Kidney capillary endothelial cell (primary cell): ENCODE results near the gene RAB31.
"Not testable (repeated sequence)": the region's sequence is repeated elsewhere in the genome, so short reads cannot be mapped to it uniquely, and the experiment has no call there.

ENCODE experiments used
- DNase-seq: peaks from one replicate; pipeline ENCODE4 v3.0.0-alpha.2; 2018; ENCODE audit warnings: low spot score

Gene RAB31

DNA sequence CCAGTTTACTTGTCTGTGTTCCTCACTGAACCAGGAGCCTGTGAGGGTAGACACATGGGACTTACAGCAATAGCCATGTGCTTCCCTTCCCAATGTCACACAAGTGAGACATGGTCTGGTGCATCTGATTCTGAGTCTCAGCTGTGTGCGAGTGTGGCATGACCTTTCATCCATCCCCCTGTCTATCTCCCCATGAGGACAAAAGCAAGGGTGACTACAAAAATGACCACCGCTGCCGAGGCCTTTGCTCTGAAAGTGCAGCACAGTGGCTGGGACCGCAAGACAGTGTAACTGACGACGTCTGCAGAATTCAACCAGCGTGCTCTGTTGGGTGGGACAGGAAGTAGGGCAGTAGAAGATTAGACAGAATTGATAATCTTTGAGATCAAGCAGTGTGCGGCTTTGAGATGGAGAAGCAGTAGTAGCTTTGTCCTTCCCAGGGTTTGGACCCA lies 50.5 kb downstream of the RAB31 start:
- no peak for DNase-seq

DNA sequence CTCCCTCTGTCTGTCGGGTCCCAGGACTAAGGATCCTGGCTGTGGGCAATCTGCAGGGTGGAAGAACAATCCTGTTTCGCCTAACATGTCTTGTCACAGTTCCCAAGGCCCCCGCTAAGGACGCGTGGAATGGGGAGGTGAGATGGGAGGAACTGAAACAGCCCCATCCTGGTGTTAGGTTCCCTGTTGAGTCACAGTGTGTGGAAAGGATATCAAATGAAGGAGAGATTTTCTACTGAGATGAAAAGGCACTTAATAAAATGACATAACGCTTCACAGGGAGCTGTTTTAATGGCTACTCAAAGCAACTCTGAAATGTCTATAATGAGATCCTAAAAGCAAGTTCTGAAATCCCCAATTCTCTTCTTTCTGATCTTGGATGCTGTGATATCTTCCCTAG lies 52.5 kb downstream of the RAB31 start:
- no peak for DNase-seq

DNA sequence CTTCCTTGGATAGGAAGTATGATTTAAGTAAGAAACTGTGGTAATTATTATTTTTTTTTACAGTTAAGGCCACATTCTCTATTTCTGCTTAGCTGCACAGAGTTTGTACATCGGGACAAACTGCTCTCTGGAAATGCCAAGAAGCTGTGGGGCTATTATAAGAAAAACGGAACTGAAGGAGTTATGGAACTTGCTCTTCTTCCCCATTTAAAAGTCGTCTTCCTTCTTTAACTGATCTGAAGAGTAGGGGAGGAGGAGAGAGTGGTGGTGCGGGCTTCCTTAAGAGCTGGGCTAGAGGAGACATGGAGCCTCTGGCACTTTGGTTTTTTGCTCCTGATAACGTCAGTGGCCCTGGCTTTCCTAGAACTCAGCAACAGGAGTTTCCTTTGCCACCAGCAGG lies 54.4 kb downstream of the RAB31 start:
- DNase-seq: no peak

DNA sequence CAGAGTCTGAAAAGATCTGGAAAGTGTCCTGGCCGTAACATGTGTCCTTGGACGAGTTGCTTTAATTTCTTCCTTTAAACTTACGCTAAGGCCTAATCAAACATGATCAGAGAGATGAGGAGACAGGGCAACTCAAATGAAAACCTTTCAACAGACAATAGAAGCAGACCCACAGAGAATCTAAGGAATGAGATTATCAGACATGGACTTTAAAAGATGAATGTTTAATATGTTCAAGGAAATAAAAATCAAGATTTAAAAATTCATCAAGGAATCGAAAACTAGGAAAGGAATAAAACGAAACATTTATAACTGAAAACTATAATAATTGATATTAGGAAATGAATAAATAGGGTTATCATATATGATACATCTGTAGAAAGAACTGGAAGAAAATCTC lies 55.1 kb downstream of the RAB31 start:
- DNase-seq: no peak

DNA sequence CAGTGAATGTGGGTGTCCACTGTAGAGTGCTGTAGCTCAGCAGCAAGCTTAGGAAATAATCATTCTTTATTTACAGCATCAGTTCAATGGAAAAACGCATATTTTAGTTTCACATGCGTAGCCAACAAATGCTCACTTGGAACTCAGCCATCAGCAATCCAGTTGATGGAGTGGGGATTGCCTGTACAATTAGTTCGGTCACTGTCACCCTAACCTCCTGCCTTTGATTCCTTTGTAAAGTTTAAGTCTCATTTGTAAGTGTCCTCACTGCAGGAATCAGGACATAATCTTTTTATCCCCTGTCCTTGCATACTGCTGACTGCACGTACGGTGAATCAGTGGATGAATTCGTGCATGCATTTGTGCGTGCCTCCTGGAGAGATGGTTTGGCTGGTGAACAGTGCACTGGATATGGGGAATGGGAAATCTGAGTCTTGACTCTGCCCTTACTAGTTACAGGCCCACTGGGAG lies 55.9 kb downstream of the RAB31 start:
- DNase-seq: no peak

DNA sequence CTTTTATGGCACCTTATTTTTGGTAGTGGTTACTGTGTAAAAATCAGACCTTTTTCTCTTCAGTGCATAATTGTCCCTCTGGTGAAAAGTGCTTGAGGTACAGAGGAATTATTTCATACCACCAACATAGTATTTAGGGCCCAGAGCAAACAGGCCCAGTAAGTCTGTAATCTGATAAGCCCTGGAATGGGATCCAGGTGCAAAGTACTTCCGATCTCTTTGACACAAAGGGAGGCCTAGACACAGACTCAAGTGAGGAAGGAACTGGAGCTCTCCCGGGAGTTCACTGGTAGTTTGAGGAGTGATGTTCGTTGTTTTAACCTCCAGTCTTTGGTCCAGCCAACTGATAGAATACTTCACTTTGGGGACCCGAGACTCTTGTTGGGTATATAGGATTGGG lies 57.4 kb downstream of the RAB31 start:
- no peak for DNase-seq

DNA sequence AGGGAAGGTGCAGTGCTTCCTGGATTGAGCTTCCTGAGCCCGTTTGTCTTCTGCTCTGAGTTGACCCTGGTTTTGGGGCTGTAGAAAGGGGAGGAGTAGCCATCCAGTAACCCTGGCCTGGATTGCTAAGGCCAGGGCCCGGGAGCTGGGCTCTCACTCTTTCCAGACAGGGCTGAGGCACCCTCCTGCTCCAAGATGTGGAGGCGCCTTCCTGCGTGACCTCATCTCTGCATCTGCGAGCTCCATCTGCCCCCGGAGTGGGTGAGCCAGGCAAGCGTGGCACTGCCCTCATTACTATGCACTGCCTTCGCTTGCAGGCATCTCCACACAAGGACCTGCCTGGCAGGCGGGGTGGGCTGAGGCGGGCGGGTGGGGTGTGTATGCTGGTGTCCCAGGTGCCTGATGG lies 58.0 kb downstream of the RAB31 start:
- no peak for DNase-seq

DNA sequence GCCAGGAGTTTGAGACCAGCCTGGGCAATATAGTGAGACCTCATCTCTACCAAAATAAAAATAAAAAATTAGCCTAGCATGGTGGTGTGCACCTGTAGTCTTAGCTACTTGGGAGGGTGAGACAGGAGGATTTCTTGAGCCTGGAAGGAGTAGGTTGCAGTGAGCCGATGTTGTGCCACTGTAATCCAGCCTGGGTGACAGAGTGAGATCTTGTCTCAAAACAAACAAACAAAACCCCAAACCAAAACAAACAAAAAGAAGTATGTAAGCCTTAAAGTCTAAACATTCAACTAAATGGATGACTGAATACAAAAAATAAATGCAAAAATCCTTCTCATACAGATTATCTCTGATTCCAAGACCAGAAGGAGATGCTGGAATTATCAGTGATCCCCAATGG lies 58.6 kb downstream of the RAB31 start:
- no peak for DNase-seq

DNA sequence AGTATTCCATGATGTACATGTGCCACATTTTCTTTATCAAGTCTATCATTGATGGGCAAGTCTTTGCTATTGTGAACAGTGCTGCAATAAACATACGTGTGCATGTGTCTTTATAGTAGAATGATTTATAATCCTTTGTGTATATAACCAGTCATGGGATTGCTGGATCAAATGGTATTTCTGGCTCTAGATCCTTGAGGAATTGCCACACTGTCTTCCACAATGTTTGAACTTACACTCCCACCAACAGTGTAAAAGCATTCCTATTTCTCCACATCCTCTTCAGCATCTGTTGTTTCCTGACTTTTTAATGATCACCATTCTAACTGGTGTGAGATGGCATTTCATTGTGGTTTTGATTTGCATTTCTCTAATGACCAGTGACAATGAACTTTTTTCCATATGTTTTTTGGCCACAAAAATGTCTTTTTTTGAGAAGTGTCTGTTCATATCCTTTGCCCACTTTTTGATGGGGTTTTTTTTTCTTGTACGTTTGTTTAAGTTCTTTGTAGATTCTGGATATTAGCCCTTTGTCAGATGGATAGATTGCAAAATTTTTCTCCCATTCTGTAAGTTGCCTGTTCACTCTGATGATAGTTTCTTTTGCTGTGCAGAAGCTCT lies 60.1 kb downstream of the RAB31 start:
- DNase-seq: not testable (repeated sequence)

DNA sequence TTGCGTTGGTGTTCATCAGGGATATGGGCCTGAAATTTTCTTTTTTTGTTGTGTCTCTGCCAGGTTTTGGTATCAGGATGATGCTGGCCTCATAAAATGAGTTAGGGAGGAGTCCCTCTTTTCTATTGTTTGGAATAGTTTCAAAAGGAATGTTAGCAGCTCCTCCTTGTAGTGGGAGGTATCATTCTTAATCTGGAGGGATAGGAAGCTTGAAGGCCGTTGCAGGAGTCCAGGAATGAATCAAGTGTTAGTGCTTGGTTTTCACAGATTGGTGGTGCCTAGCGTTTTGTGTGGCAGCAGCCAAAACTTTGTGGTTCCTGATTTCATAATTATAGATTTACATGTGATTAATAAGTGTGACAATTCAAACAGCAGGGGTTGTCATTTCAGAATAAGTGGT lies 62.0 kb downstream of the RAB31 start:
- DNase-seq: not testable (repeated sequence)

DNA sequence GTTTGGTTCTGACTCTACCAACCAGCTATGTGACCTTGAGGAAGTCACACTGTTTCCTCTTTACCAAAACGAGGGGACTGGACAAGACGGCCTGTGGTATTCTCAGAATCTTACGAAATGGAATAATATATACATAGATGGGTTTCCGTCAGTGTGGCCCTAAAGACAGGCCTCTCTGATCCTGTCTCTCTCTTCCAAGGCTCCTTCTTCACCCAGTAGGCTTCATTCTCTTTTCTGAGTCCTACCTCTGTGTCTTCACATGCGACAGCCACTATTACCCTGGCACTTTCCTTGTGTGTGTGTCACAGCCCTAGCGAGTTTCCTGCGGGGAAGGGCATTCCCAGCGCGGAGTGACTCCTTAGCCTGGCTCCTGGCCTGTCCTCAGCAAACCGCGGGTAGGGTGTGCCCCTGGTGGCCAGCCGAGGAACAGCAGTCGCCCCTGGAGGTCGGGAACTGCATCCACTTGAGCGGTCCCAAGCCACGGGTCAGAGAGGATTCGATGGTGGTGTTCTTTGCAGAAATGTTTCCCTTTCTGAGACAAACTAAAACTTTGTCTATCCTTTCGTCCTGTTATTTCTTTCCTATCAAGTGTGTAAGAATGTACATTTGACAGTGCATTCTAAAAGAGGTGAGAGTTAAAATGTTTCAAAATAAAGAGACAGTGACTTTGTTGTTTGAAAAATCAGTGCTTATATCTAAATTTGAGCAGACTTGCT lies 63.3 kb downstream of the RAB31 start:
- DNase-seq: peak; percentile 89

DNA sequence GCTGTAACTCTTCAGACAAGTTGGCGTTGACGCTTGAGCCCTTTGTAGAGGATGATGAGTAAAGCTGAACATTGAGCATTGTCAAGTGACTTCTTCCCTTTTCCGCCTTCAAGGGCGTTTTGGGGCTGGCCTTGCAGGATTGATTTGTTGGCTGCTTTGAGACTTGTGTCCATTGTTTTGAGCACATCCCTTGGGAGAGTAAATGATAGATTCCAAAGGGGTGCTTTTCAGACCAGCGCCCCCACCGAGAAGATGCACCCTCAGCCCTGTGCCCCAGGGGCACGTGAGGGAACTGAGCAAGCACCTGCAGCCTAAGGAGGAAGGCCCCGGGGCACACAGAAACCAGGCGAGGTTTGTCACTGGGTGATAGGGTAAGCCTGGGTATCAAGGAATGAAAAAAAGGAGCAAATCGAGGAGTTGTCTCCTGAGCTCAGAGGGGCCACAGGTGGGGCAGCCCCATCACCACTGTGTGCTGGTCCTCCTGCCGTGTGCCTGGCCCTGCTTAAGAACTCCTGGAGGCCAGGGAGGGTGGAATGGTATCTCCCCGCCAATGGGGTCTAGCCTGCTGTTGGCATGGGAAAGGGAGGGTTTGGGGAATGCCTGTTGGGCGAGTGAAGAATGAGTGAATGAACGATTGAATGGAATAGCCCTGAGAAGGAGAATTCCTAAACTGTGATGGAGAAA lies 64.0 kb downstream of the RAB31 start:
- no peak for DNase-seq

DNA sequence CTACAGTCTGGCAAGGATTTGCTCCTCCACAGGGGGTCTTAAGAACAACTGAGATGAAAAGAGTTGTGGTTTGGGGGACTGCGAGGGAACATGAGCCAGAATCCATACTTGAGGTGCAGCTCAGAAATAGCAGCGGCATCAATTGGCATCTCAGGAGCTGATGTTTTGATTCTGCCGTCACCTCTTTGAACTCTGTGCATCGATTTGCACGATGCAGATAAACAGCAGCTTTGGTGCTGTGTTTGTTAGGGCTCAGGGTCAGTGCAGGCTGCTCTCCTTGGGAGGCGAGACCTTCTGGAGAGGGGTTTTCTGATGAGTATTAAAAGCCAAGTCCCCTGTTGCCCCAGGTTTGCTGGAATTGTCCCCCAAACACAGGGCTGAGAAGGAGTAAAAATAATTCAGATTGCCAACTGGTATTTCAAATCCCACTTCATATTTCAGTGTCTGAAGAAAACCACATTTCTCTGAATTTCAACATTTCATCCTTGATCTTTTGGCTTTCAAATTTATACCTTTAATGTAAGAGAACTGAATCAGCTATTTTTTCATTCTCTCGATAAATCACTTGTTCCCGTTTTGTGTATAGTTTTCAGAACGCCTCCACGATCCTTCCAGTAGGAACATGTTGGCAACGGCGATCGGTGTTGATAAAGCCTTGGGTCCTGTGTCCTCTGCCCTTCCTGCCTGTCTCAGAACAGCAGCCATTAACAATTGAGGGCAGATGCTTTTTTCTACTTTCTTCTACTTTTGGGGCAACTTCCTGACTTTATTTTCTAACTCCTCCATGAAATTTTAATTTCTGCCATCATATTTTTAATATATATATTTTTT lies 65.0 kb downstream of the RAB31 start:
- DNase-seq: no peak

DNA sequence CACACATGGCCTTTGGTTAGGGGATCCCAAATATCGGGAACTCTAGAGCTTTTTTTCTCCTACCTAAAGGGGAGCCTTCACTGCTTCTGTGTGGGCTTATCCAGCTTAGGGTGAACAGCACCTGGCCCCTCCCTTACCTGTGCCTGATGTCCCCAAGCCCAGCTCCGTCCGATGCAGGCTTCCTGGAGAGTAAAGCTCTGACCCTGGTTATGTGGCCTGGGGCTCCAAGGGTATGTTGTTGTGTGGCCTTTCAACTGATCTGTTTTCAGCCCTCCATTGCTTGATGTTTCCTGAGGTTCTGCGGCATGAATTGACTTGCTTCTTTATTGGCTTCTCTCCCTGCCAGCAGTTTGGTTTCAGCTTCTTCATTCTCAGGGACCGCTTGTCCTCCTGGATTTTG lies 66.0 kb downstream of the RAB31 start:
- no peak for DNase-seq

DNA sequence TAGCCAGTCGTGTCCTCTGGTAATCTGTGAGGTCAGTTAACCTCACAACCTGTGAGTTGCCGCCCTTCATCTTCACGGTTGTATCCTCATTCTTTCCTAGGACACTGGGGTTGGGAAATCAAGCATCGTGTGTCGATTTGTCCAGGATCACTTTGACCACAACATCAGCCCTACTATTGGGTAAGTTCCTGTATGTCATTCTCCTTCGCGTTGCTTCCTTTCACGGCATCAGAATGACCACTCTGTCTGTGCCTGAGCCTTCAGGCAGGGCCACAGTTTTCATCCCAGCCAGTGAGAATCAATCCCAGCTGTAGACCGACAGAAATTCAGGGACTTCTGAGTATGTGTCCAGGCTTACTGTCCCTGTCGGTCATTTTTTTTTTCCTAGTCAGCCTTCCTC lies 67.1 kb downstream of the RAB31 start:
- DNase-seq: no peak

DNA sequence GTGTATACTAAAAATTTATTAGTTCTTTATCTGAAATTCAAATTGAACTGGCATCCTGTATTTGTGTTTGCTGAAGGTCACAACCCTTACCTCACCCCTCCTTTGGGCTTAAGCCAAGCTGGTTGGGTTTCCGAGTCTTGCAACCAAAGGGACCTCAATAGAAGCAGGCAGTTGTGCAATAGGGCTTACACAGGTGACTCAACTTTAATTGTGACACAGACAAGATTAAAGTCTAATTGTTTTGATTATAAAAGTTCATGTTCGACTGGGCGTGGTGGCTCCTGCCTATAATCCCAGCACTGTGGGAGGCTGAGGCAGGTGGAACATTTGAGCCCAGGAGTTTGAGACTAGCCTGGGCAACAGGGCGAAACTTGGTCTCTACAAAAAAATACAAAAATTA lies 71.5 kb downstream of the RAB31 start:
- no peak for DNase-seq

DNA sequence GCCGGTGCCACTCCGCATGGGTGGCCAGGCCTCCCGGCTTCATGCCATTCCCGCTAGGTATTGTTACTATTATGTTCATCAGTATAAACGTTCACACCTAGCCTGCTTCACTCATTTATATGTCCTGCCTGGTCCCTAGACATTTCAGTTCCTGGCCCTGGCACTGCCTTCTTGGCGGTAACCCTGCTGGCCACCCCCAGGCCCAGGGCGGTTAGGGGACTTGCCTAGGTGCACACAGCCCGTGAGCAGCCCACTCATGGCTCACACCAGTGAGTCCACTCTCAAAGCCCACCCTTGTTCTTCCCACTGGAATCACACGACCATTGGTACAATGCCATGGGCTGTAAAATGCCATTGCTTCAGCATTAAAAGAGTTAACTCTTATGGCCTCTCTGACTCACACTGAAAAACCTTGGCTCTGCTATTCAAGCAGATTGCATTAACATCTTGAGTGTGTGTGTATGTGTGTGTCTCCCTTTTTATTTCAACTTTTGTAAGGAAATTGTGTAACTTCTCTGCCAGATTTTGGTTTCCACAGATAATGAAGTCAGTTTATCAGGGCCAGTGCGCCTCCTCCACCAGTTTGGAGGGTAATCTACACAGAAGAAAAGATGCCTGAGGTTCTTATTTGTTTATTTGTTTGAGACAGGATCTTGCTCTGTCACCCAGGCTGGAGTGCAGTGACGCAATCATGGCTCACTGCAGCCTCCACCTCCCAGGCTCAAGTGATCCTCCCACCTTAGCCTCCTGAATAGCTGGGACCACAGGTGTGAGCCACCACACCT lies 74.2 kb downstream of the RAB31 start:
- no peak for DNase-seq

DNA sequence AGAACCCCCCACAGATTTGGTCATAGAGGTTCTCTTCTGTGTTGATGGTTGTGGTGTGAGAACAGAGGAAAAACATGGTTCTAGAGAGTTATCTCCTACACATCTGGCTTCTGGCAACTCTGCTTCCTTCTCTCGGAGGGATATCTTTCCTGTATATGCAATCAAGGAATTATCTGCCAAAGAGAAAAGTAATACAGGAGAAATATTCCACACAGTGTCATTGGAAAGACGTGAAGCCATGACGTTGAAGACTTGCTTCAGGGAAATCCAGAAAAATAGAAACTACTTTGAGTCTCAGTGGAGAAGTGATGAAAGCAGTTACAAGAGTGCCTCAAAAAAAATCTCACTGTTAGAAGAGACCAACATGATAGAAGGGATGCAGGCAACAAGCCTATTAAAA lies 78.5 kb downstream of the RAB31 start:
- no peak for DNase-seq

DNA sequence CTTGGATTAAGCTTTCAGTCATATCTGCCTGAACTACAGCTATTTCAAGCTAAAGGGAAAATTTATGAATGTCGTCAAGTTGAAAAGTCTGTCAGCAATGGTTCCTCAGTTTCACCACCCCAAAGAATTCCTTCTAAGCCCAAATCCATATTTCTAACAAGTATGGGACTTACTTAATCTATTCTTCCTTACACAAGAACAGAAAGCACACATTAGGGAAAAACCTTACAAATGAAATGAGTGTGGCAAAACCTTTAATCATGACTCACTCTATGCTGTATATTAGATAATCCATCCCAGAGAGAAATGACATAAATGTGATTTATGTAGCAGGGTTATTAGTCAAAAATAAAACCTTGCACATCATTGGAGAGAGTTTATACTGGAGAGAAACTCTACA lies 78.9 kb downstream of the RAB31 start:
- no peak for DNase-seq

DNA sequence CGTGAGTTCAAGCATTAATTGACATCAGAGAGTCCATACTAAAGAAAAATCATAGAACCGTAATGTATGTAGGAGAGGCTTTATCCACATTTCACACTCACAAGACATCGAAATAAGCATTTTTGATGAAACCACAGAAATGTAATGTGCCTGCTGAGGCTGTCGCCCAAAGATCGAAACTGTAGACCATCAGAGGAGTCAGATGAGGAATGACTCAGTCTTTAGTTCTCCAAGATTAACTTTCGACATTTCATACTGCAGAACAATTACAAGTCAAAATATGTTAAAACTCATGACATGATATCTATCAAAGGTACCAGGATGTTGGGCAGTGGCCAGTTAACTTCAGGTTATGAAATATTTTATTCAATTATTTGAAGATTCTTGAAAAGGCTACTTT lies 79.6 kb downstream of the RAB31 start:
- DNase-seq: no peak

DNA sequence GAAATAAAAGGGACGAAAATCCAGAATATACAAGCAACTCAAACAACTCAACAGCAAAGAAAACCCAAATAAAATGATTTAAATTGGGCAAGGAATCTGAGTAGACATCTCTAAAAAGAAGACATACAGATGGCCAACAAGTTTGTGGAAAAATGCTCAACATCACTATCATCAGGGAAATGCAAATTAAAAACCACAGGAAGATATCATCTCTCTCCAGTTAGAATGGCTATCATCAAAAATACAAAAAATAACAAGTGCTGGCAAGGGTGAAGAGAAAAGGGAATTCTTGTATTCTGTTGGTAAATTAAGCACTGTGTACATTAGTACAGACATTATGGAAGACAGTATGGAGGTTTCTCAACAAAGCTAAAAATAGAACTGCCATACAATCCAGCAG lies 80.0 kb downstream of the RAB31 start:
- no peak for DNase-seq

DNA sequence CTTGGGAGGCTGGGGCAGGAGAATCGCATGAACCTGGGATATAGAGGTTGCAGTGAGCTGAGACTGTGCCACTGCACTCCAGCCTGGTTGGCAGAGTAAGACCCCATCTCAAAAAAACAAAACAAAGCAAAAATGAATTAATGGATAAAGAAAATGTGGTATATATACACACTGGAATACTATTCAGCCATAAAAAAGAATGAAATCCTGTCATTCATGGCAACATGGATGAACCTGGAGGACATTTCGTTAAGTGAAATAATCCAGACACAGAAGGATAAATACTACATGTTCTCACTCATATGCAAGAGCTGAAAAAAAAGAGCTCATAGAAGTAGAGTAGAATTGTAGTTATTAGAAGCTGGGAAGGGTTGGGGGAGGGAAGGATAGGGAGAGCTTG lies 80.8 kb downstream of the RAB31 start:
- no peak for DNase-seq
